GM21447 (cell line): ENCODE results near the gene ZNF554.
"Not testable (repeated sequence)": the region's sequence is repeated elsewhere in the genome, so short reads cannot be mapped to it uniquely, and the experiment has no call there.

Experiments
- ATAC-seq: cut with Tn5 transposase; IDR thresholded peaks from one replicate; pipeline ENCODE4 v1.9.1; 2021; ENCODE audit not compliant: unreplicated experiment

Gene ZNF554

GRCh38 chr19:2806736-2807378 lies 12.8 kb upstream of the ZNF554 start:
- no peak for ATAC-seq

GRCh38 chr19:2807379-2808128 lies 12.1 kb upstream of the ZNF554 start:
- ATAC-seq = no peak

GRCh38 chr19:2808129-2808941 lies 11.3 kb upstream of the ZNF554 start:
- ATAC-seq = no peak

- no peak for ATAC-seq
These were observed 10.1 kb upstream of the ZNF554 start for GRCh38 chr19:2809387-2810140.

GRCh38 chr19:2810141-2811091 lies 9.3 kb upstream of the ZNF554 start:
- no peak for ATAC-seq

GRCh38 chr19:2811221-2811722 lies 8.4 kb upstream of the ZNF554 start:
- no peak for ATAC-seq

GRCh38 chr19:2811735-2812413 lies 7.8 kb upstream of the ZNF554 start:
- no peak for ATAC-seq

GRCh38 chr19:2812414-2813234 lies 7.0 kb upstream of the ZNF554 start:
- no peak for ATAC-seq

- ATAC-seq = no peak
These were observed 6.2 kb upstream of the ZNF554 start for GRCh38 chr19:2813235-2814160.

GRCh38 chr19:2814426-2814825 lies 5.2 kb upstream of the ZNF554 start:
- ATAC-seq = no peak

- ATAC-seq = no peak
These were observed 4.5 kb upstream of the ZNF554 start for GRCh38 chr19:2815191-2815614.

GRCh38 chr19:2815923-2816322 lies 3.7 kb upstream of the ZNF554 start:
- no peak for ATAC-seq

- no peak for ATAC-seq
These were observed 3.0 kb upstream of the ZNF554 start for GRCh38 chr19:2816641-2817040.

- not testable (repeated sequence) for ATAC-seq
These were observed 2.3 kb upstream of the ZNF554 start for GRCh38 chr19:2817237-2817829.

- peak; percentile 25 for ATAC-seq
These were observed 539 bp downstream of the ZNF554 start for GRCh38 chr19:2820112-2820702.

GRCh38 chr19:2822846-2823245 lies 3.2 kb downstream of the ZNF554 start:
- ATAC-seq = no peak
